CD14-positive monocyte (primary cell): ENCODE measurements around the gene MYCBP2. TPM values are rescaled to one million over a fixed set of nuclear protein-coding genes. Genes with fewer than 3 reads are reported as not detected.
"Not testable (repeated sequence)": the region's sequence is repeated elsewhere in the genome, so short reads cannot be mapped to it uniquely, and the experiment has no call there.

Source experiments
- DNase-seq, 3 donors: peaks; one replicate each; pipeline ENCODE4 v3.0.0-alpha.2; 2011 to 2022
- H2AFZ ChIP-seq: 2 replicates; pipeline ENCODE4 v1.6.0; 2012; ENCODE audit warnings: mild to moderate bottlenecking, low read depth, low read length, inconsistent platforms; ENCODE audit not compliant: insufficient read depth, poor library complexity, severe bottlenecking
- H3K27ac ChIP-seq, 2 donors: 1 replicate in 1 of 2; 2 replicates in 1 of 2; pipeline ENCODE4 v1.5.1; 2012 to 2013; ENCODE audit warnings: low read length in 2 of 2, control low read depth in 1 of 2, inconsistent platforms in 1 of 2, low read depth in 1 of 2, mild to moderate bottlenecking in 1 of 2
- H3K27me3 ChIP-seq, 2 donors: one replicate each; pipeline versions ENCODE4 v1.6.0 to v1.6.1; 2011 to 2013; ENCODE audit warnings: low read length in 2 of 2; ENCODE audit not compliant: control insufficient read depth in 2 of 2, insufficient read depth in 2 of 2
- H3K36me3 ChIP-seq, 2 donors: replicated peaks in 1 of 2; 1 replicate in 1 of 2; 2 replicates in 1 of 2; pipeline versions ENCODE4 v1.5.1 to v1.6.1; 2012 to 2013; ENCODE audit warnings: low read length in 2 of 2, control low read depth in 1 of 2, inconsistent platforms in 1 of 2, mild to moderate bottlenecking in 1 of 2; ENCODE audit not compliant: insufficient read depth in 2 of 2, control insufficient read depth in 1 of 2
- H3K4me1 ChIP-seq, 2 donors: 1 replicate in 1 of 2; 2 replicates in 1 of 2; pipeline versions ENCODE4 v1.5.1 to v1.6.1; 2012 to 2013; ENCODE audit warnings: low read length in 2 of 2, control low read depth in 1 of 2, inconsistent platforms in 1 of 2, mild to moderate bottlenecking in 1 of 2, moderate library complexity in 1 of 2; ENCODE audit not compliant: insufficient read depth in 2 of 2, control insufficient read depth in 1 of 2
- H3K4me2 ChIP-seq: replicated peaks from 2 replicates; pipeline ENCODE3; 2012; ENCODE audit warnings: low read length, moderate library complexity, mild to moderate bottlenecking; ENCODE audit not compliant: poor library complexity, severe bottlenecking; ENCODE audit errors: extremely low read depth
- H3K4me3 ChIP-seq, 3 experiments: fragments of 200-600 bp in 1 of 3; sonication (generic) in 1 of 3; replicated peaks in 1 of 3; 1 replicate in 2 of 3; 2 replicates in 1 of 3; pipeline ENCODE4 v1.5.1; 2011 to 2013; ENCODE audit warnings: low read length in 3 of 3, mild to moderate bottlenecking in 3 of 3, control low read depth in 2 of 3, low read depth in 2 of 3, inconsistent platforms in 1 of 3, moderate library complexity in 1 of 3
- H3K79me2 ChIP-seq: 2 replicates; pipeline ENCODE4 v1.6.0; 2012; ENCODE audit warnings: mild to moderate bottlenecking, control low read depth, inconsistent platforms, low read length, moderate library complexity; ENCODE audit not compliant: insufficient read depth
- H3K9ac ChIP-seq: 2 replicates; pipeline ENCODE4 v1.6.0; 2017; ENCODE audit warnings: low read length, mild to moderate bottlenecking; ENCODE audit not compliant: insufficient read depth, poor library complexity, severe bottlenecking
- H3K9me3 ChIP-seq, 2 donors: replicated peaks in 1 of 2; 1 replicate in 1 of 2; 2 replicates in 1 of 2; pipeline versions ENCODE4 v1.5.1 to v1.6.1; 2012 to 2013; ENCODE audit warnings: low read length in 2 of 2, control low read depth in 1 of 2; ENCODE audit not compliant: control insufficient read depth in 1 of 2, insufficient read depth in 1 of 2
- H4K20me1 ChIP-seq: 2 replicates; pipeline ENCODE4 v1.6.0; 2012; ENCODE audit warnings: mild to moderate bottlenecking, low read length, control low read depth, moderate library complexity; ENCODE audit not compliant: insufficient read depth
- H3K27ac Mint-ChIP-seq, 7 donors: one replicate each; pipeline ENCODE4 v1.8.0; 2020; ENCODE audit warnings: mild to moderate bottlenecking in 7 of 7, mixed read lengths in 7 of 7, moderate library complexity in 6 of 7, inconsistent platforms in 2 of 7
- H3K27me3 Mint-ChIP-seq, 3 donors: one replicate each; pipeline ENCODE4 v1.8.0; 2021 to 2022; ENCODE audit warnings: low read depth in 3 of 3, mild to moderate bottlenecking in 3 of 3, mixed read lengths in 3 of 3, moderate library complexity in 3 of 3, inconsistent platforms in 1 of 3
- H3K36me3 Mint-ChIP-seq, 2 donors: one replicate each; pipeline ENCODE4 v1.8.0; 2020; ENCODE audit warnings: mixed read lengths in 2 of 2, inconsistent platforms in 1 of 2, mild to moderate bottlenecking in 1 of 2
- H3K4me1 Mint-ChIP-seq: one replicate; pipeline ENCODE4 v1.8.0; 2020; ENCODE audit warnings: mild to moderate bottlenecking, mixed read lengths
- H3K4me3 Mint-ChIP-seq, 2 donors: one replicate each; pipeline ENCODE4 v1.8.0; 2020; ENCODE audit warnings: mild to moderate bottlenecking in 2 of 2, mixed read lengths in 2 of 2, moderate library complexity in 1 of 2
- H3K9me3 Mint-ChIP-seq, 7 donors: one replicate each; pipeline ENCODE4 v1.8.0; 2020 to 2022; ENCODE audit warnings: mixed read lengths in 7 of 7, mild to moderate bottlenecking in 6 of 7, moderate library complexity in 6 of 7, inconsistent platforms in 2 of 7
- CTCF ChIP-seq: fragments of 200-600 bp; IDR thresholded peaks from one replicate; pipeline ENCODE4 v1.8.0; 2022; ENCODE audit warnings: antibody characterized with exemption, mild to moderate bottlenecking
- WGBS: methylation state at CpG from one replicate; pipeline ENCODE4 v1.1.5; 2013; ENCODE audit warnings: missing lambda C conversion rate; ENCODE audit not compliant: insufficient coverage; 5-methylcytosine and 5-hydroxymethylcytosine counted together
- intact Hi-C, 2 donors: fragments of 100-400 bp; cut with micrococcal nuclease; formaldehyde crosslinking; loops; one replicate each; pipeline versions ENCODE4 v1.15.0 to v1.15.1; 2023
- polyA plus RNA-seq, 3 donors: library from polyadenylated mRNA; depleted of rRNA in 1 of 3; unstranded in 2 of 3; stranded (reverse) in 1 of 3; fragments of 300-500 nt in 2 of 3; fragments of >200 nt in 1 of 3; fragmentation: Illumina TruSeq in 2 of 3; gene quantifications; 1 replicate in 2 of 3; 2 replicates in 1 of 3; pipeline ENCODE4 v1.2.3, GENCODE V29; 2012 to 2021

MYCBP2 gene
- polyA plus RNA-seq, 3 donors, result 7.6 to 51.5 (median 14.4) TPM

GRCh38 chr13:77250975-77251374 lies 75.9 kb downstream of the MYCBP2 start:
- no peak overlapping the region for H3K4me2 ChIP-seq
- 96% methylated on average over 2 of the region's 3 CpGs for WGBS
- H3K4me1 ChIP-seq, result no peaks in the 10 kb centered on the region
- H3K27ac ChIP-seq, result no peak overlapping the region
- H3K4me1 Mint-ChIP-seq, result no peaks in the 10 kb centered on the region
- intact Hi-C loops, result no loop called here
- no peak overlapping the region for H2AFZ ChIP-seq
- H4K20me1 ChIP-seq, result peaks cover 25% of the 10 kb centered on the region
- H3K27ac Mint-ChIP-seq, result no peak overlapping the region
- peaks cover 27% of the 10 kb centered on the region for H3K79me2 ChIP-seq
- H3K4me3 Mint-ChIP-seq, result no peak overlapping the region
- no peaks in the 10 kb centered on the region for H3K9me3 Mint-ChIP-seq
- H3K36me3 Mint-ChIP-seq, result peaks cover 56 to 57% of the 10 kb centered on the region in 2 donors
- H3K4me3 ChIP-seq, result no peak overlapping the region
- H3K36me3 ChIP-seq, result peaks cover 50 to 87% of the 10 kb centered on the region in 2 donors
- no peaks in the 10 kb centered on the region for H3K9me3 ChIP-seq
- H3K9ac ChIP-seq, result no peak overlapping the region
- DNase-seq, result no peak
- TF ChIP-seq CTCF, result no peak
- H3K27me3 ChIP-seq, result no peaks in the 10 kb centered on the region
- no peaks in the 10 kb centered on the region for H3K27me3 Mint-ChIP-seq

- peaks cover 21% of the 10 kb centered on the region for H3K79me2 ChIP-seq
- DNase-seq, H3K9ac ChIP-seq, H3K27ac ChIP-seq, H3K27me3 ChIP-seq, H3K27ac Mint-ChIP-seq, H3K4me2 ChIP-seq, intact Hi-C loops, H3K9me3 Mint-ChIP-seq, H3K4me1 ChIP-seq, H3K27me3 Mint-ChIP-seq, H3K4me3 Mint-ChIP-seq, H3K9me3 ChIP-seq, H3K4me3 ChIP-seq, H2AFZ ChIP-seq, H3K4me1 Mint-ChIP-seq: not testable (repeated sequence)
- peaks cover 59 to 72% of the 10 kb centered on the region in 2 donors for H3K36me3 Mint-ChIP-seq
- no CpG with 5 or more reads among the region's 2 CpGs for WGBS
- H3K36me3 ChIP-seq, result peaks cover 56 to 95% of the 10 kb centered on the region in 2 donors
- H4K20me1 ChIP-seq, result peaks cover 20% of the 10 kb centered on the region
Measured at GRCh38 chr13:77245224-77245623, 81.7 kb downstream of the MYCBP2 start.
